Hepatocyte (in vitro differentiated cells): ENCODE data around the gene BCAN. TPM values are rescaled to one million over a fixed set of nuclear protein-coding genes. Genes with fewer than 3 reads are reported as not detected.
A peak's percentile ranks its signal among the peaks of the same experiment; 100 is the strongest.
"Not testable (repeated sequence)": the region's sequence is repeated elsewhere in the genome, so short reads cannot be mapped to it uniquely, and the experiment has no call there.

ENCODE experiments used
- DNase-seq: peaks from one replicate; pipeline ENCODE4 v3.0.0-alpha.2; 2016; ENCODE audit warnings: low spot score
- H2AFZ ChIP-seq: fragments of 200-600 bp; sonication (generic); 2 replicates; pipeline ENCODE4 v1.6.0; 2016; ENCODE audit warnings: antibody characterized with exemption, mild to moderate bottlenecking
- H3K27ac ChIP-seq: fragments of 200-600 bp; sonication (generic); 2 replicates; pipeline ENCODE4 v1.5.1; 2016; ENCODE audit warnings: mild to moderate bottlenecking
- H3K27me3 ChIP-seq: fragments of 200-600 bp; sonication (generic); 2 replicates; pipeline ENCODE4 v1.6.1; 2016
- H3K36me3 ChIP-seq: fragments of 200-600 bp; sonication (generic); replicated peaks from 2 replicates; pipeline ENCODE4 v1.5.1; 2016; ENCODE audit warnings: low read depth; ENCODE audit not compliant: insufficient read depth
- H3K4me1 ChIP-seq: fragments of 200-600 bp; sonication (generic); 2 replicates; pipeline ENCODE4 v1.5.1; 2016; ENCODE audit warnings: mild to moderate bottlenecking, moderate library complexity; ENCODE audit not compliant: insufficient read depth
- H3K4me2 ChIP-seq: fragments of 200-600 bp; sonication (generic); 2 replicates; pipeline ENCODE4 v1.6.0; 2016
- H3K4me3 ChIP-seq: fragments of 200-600 bp; sonication (generic); 2 replicates; pipeline ENCODE4 v1.5.1; 2016; ENCODE audit warnings: mild to moderate bottlenecking
- H3K79me2 ChIP-seq: fragments of 200-600 bp; sonication (generic); 2 replicates; pipeline ENCODE4 v1.6.0; 2017; ENCODE audit warnings: mild to moderate bottlenecking
- H3K9me2 ChIP-seq: fragments of 200-600 bp; sonication (generic); replicated peaks from 2 replicates; pipeline ENCODE4 v1.6.0; 2017; ENCODE audit warnings: mild to moderate bottlenecking; ENCODE audit not compliant: insufficient read depth
- H3K9me3 ChIP-seq: fragments of 200-600 bp; sonication (generic); 2 replicates; pipeline ENCODE4 v1.5.1; 2016; ENCODE audit warnings: low read depth, mild to moderate bottlenecking
- H4K20me1 ChIP-seq: fragments of 200-600 bp; sonication (generic); 2 replicates; pipeline ENCODE4 v1.6.0; 2016; ENCODE audit warnings: mild to moderate bottlenecking; ENCODE audit not compliant: insufficient read depth, poor library complexity, severe bottlenecking
- EZH2 ChIP-seq: fragments of 200-600 bp; sonication (generic); IDR thresholded peaks from 2 replicates; pipeline ENCODE4 v1.6.1; 2016; ENCODE audit warnings: antibody characterized with exemption, mild to moderate bottlenecking, borderline replicate concordance
- EZH2phosphoT487 ChIP-seq: fragments of 200-600 bp; sonication (generic); IDR thresholded peaks from one replicate; pipeline ENCODE4 v1.6.1; 2018; ENCODE audit warnings: antibody characterized with exemption, mild to moderate bottlenecking, low read depth, moderate library complexity; ENCODE audit not compliant: unreplicated experiment, severe bottlenecking
- WGBS: methylation state at CpG from one replicate; pipeline ENCODE4 v1.1.6; 2016; ENCODE audit warnings: low lambda C conversion rate; ENCODE audit errors: missing lambda C conversion rate; 5-methylcytosine and 5-hydroxymethylcytosine counted together
- polyA plus RNA-seq: library from polyadenylated mRNA; unstranded; fragments of >200 nt; fragmentation: Nextera tagmentation; extraction: Ambion mirVana; gene quantifications from 2 replicates; pipeline ENCODE4 v1.2.1, GENCODE V29; 2016
- total RNA-seq: library from RNA; depleted of rRNA; stranded (reverse); fragments of >200 nt; gene quantifications from 2 replicates; pipeline ENCODE4 v1.2.3, GENCODE V29; 2014
- TF ChIP-seq, protein P1 (sequence below): fragments of 200-600 bp; sonication (generic); IDR thresholded peaks from 2 replicates; pipeline ENCODE4 v1.5.1; 2016; ENCODE audit warnings: antibody characterized with exemption, mild to moderate bottlenecking; ENCODE audit not compliant: poor library complexity

Gene BCAN
- total and polyA plus RNA-seq, 2 experiments from 2014 or later, result 0.03 TPM; not detected in 1

DNA sequence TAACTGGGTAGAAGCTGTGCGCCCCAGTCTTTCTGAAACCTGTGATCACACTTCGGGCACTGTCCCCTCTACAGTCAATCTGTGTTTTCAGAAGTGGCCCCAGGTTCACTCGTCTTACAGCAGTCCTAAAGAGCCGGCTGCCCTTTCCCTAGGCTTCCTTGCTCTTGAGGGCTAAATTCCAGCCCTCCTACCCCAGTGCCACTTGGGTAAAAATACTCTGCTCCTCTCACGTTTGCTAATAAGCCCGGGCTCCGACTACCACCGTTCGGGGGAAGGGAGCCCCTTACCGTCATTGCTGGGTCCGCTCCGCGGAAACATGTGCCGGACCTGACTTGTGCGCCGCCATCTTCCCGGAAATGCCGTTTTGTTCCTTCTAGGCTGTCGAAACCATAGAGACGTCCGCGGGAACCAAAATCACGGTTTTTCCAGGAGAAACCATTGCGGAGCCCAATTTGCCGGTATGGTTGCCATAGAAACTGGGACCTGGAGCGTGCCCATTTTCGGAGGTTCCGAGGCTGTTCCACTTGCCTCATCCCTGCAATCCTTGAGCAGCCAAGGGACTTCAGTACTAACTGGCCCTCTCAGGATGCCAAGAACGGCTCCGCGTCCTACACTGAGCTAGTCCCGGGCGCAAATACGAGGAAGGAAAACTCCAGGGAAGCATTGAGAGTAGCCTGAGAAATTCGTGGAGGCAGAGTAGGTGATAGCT is 40.6 kb upstream of the BCAN start, which contains the start of gene GPATCH4:
Gene GPATCH4 (minus strand): TSS at position 358 of the 709 bp plus-strand sequence.
- peak within 1 kb of the TSS; percentile 97 for H2AFZ ChIP-seq
- H3K79me2 ChIP-seq, result peaks cover 21% of the 10 kb centered on the region
- H3K27ac ChIP-seq, result peak within 1 kb of the TSS; percentile 82
- H3K4me2 ChIP-seq, result peak within 1 kb of the TSS; percentile 85
- H3K9me3 ChIP-seq, result no peaks in the 10 kb centered on the region
- no peaks in the 10 kb centered on the region for H4K20me1 ChIP-seq
- H3K36me3 ChIP-seq, result no peaks in the 10 kb centered on the region
- peak within 1 kb of the TSS; percentile 67 for H3K4me3 ChIP-seq
- peaks cover 9% of the 10 kb centered on the region for H3K4me1 ChIP-seq
- peak; percentile 88 for DNase-seq
- WGBS, result under 1% methylated on average over 35 of the region's 35 CpGs
- H3K27me3 ChIP-seq, result no peaks in the 10 kb centered on the region
- H3K9me2 ChIP-seq, result no peaks in the 10 kb centered on the region
- TF ChIP-seq EZH2phosphoT487, result no peak
- TF ChIP-seq, protein P1, sequence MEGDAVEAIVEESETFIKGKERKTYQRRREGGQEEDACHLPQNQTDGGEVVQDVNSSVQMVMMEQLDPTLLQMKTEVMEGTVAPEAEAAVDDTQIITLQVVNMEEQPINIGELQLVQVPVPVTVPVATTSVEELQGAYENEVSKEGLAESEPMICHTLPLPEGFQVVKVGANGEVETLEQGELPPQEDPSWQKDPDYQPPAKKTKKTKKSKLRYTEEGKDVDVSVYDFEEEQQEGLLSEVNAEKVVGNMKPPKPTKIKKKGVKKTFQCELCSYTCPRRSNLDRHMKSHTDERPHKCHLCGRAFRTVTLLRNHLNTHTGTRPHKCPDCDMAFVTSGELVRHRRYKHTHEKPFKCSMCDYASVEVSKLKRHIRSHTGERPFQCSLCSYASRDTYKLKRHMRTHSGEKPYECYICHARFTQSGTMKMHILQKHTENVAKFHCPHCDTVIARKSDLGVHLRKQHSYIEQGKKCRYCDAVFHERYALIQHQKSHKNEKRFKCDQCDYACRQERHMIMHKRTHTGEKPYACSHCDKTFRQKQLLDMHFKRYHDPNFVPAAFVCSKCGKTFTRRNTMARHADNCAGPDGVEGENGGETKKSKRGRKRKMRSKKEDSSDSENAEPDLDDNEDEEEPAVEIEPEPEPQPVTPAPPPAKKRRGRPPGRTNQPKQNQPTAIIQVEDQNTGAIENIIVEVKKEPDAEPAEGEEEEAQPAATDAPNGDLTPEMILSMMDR, result no peak

DNA sequence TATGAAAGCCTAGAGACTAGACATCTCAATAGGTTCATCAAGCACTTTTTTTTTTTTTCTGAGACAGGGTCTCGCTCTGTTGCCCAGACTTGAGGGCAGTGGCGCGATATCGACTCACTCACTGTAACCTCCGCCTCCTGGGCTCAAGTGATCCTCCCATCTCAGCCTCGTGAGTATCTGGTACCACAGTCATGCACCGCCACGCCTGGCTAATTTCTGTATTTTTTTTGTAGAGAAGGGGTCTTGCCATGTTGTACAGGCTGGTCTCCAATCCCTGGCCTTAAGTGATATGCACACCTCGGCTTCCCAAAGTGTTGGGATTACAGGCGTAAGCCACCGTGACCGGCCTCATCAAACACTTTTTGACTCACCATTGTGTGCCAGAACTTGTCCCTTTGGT is 40.0 kb upstream of the BCAN start:
- Histone ChIP-seq H3K36me3 (no peaks in the 10 kb centered on the region), H3K4me2 (peak overlapping the region; percentile 85), H3K4me3 (peak overlapping the region; percentile 67), H3K4me1 (peaks cover 9% of the 10 kb centered on the region), H3K9me3 (no peaks in the 10 kb centered on the region), H3K27me3 (no peaks in the 10 kb centered on the region), H2AFZ (peak overlapping the region; percentile 97), H3K27ac (peak overlapping the region; percentile 82), H4K20me1 (no peaks in the 10 kb centered on the region), H3K9me2 (no peaks in the 10 kb centered on the region), H3K79me2 (peaks cover 21% of the 10 kb centered on the region)
- no peak for DNase-seq
- TF ChIP-seq, protein P1, result no peak
- TF ChIP-seq EZH2phosphoT487 (no peak), EZH2 (no peak)
- 87% methylated on average over 12 of the region's 12 CpGs for WGBS

DNA sequence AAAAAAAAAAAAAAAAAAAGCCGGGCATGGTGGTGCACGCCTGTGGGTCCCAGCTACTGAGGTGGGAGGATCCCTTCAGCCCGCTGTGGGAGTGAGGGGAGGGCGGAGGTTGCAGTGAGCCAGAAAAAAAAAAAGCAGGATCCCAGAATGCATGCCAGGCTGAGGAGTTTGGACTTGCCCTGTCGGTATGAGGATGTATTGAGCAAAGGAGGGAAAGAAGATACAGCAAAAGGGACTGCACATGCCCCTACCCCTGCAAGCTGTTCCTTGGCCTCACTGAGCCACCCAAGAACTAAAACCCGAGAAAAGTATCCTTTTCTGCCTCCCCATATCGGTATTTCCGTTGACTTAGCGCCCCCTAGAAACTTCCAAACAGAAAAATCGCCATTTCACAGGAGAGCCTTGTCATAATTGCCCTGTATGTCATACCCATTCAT is 39.3 kb upstream of the BCAN start:
- H3K79me2 ChIP-seq, result peaks cover 21% of the 10 kb centered on the region
- no peaks in the 10 kb centered on the region for H3K27me3 ChIP-seq
- peaks cover 9% of the 10 kb centered on the region for H3K4me1 ChIP-seq
- H3K4me2 ChIP-seq, result no peak overlapping the region
- H4K20me1 ChIP-seq, result no peaks in the 10 kb centered on the region
- H3K4me3 ChIP-seq, result no peak overlapping the region
- H3K27ac ChIP-seq, result no peak overlapping the region
- TF ChIP-seq EZH2, result no peak
- TF ChIP-seq EZH2phosphoT487, result no peak
- TF ChIP-seq, protein P1, result peak; percentile 34
- no peaks in the 10 kb centered on the region for H3K9me2 ChIP-seq
- H3K9me3 ChIP-seq, result no peaks in the 10 kb centered on the region
- no peak for DNase-seq
- H2AFZ ChIP-seq, result no peak overlapping the region
- no peaks in the 10 kb centered on the region for H3K36me3 ChIP-seq
- 41% methylated on average over 10 of the region's 10 CpGs for WGBS

DNA sequence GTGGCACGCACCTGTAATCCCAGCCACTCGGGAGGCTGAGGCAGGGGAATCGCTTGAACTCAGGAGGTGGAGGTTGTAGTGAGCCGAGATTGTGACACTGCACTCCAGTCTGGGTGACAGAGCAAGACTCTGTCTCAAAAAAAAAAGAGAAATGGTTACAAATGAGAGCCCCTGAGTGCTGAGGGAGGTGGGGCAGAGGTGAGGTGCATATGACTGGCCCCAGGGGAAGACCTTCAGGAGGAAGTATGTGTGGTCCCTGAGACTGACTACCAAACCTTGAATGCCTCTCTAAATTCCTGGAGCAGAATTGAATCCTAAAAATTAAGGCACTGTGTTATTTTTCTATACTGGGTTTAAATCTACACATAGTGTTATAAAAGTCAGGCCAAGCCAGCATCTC is 34.6 kb upstream of the BCAN start:
- not testable (repeated sequence) for H3K36me3 ChIP-seq, H3K27ac ChIP-seq, H3K79me2 ChIP-seq, H3K4me3 ChIP-seq, H3K27me3 ChIP-seq, H3K9me3 ChIP-seq, DNase-seq, H3K9me2 ChIP-seq, H4K20me1 ChIP-seq, H3K4me2 ChIP-seq, H2AFZ ChIP-seq, H3K4me1 ChIP-seq
- WGBS, result 97% methylated on average over 4 of the region's 4 CpGs
